SK-MEL-5 (cell line): ENCODE measurements around the gene NRBP1. TPM values are rescaled to one million over a fixed set of nuclear protein-coding genes. Genes with fewer than 3 reads are reported as not detected.

Experiments
- DNase-seq: peaks from one replicate; pipeline ENCODE4 v3.0.0-alpha.2; 2016; ENCODE audit warnings: low read depth, low spot score
- in situ Hi-C: cut with HindIII; loops from 2 replicates; pipeline ENCODE4 v1.10.0; 2016; ENCODE audit warnings: low sequenced_read_pairs, high pct_unique_total_duplicates, low pct_unique_long_range_greater_than_20kb
- small RNA-seq, 2 experiments: library from RNA; depleted of rRNA; stranded (forward); fragments of <200 nt; gene quantifications; one replicate each; pipeline ENCODE3, GENCODE V24; 2014
- total RNA-seq: library from RNA; depleted of rRNA; stranded (reverse); fragments of >200 nt; shearing (Covaris generic); gene quantifications from 2 replicates; pipeline ENCODE4 v1.2.3, GENCODE V29; 2014; rRNA removed

Gene NRBP1
- total RNA-seq, 1 experiment from 2014 or later: 66.8 TPM

- in situ Hi-C loops: no loop called here
- DNase-seq: no peak
Observed at GRCh38 chr2:27453968-27454367, 25.5 kb downstream of the NRBP1 start.

- DNase-seq: no peak
- in situ Hi-C loops: no loop called here
Observed at GRCh38 chr2:27461118-27461517, 32.7 kb downstream of the NRBP1 start.

- in situ Hi-C loops: no loop called here
- DNase-seq: no peak
Observed at GRCh38 chr2:27464443-27464842, 36.0 kb downstream of the NRBP1 start.

GRCh38 chr2:27471961-27472360 lies 43.5 kb downstream of the NRBP1 start:
- peak; percentile 11 for DNase-seq
- in situ Hi-C loops: no loop called here

GRCh38 chr2:27485496-27485895 lies 57.1 kb downstream of the NRBP1 start:
- in situ Hi-C loops: no loop called here
- DNase-seq: no peak

GRCh38 chr2:27489118-27489497 lies 60.7 kb downstream of the NRBP1 start:
- in situ Hi-C loops: no loop called here
- peak; percentile 48 for DNase-seq

- DNase-seq: peak; percentile 99
- in situ Hi-C loops: no loop called here
Observed at GRCh38 chr2:27489498-27490397, 61.3 kb downstream of the NRBP1 start, which contains the start of gene IFT172. IFT172 (minus strand) TSS chr2:27489743; CDS start chr2:27489653, 90 bp downstream.

Small RNA genes within 50 kb of the gene (small RNA-seq; reads per million reads assigned to genes)
- 0 reads per million in 2 experiments for gene RNU6-986P

Other genes starting within 250 kb of the NRBP1 start
- gene ATRAID, start 216.6 kb upstream of the NRBP1 start, total RNA-seq: 372 and 405 TPM in 2 replicates
- gene SLC5A6, start 216.4 kb upstream of the NRBP1 start, total RNA-seq: 87.1 and 89.2 TPM in 2 replicates
- gene CAD, start 211.3 kb upstream of the NRBP1 start, total RNA-seq: 37.0 and 38.3 TPM in 2 replicates
- gene SLC30A3, start 165.6 kb upstream of the NRBP1 start, total RNA-seq: 0.24 and 1.2 TPM in 2 replicates
- not detected in 2 replicates for gene DNAJC5G, start 153.2 kb upstream of the NRBP1 start, total RNA-seq
- not detected in 2 replicates for gene TRIM54, start 146.2 kb upstream of the NRBP1 start, total RNA-seq
- gene UCN, start 120.2 kb upstream of the NRBP1 start, total RNA-seq: 2.3 and 6.0 TPM in 2 replicates
- gene MPV17, start 105.5 kb upstream of the NRBP1 start, total RNA-seq: 268 and 286 TPM in 2 replicates
- gene GTF3C2, start 71.9 kb upstream of the NRBP1 start, total RNA-seq: 99.9 and 100.0 TPM in 2 replicates
- gene EIF2B4, start 58.3 kb upstream of the NRBP1 start, total RNA-seq: 32.8 and 36.9 TPM in 2 replicates
- 229 and 234 TPM in 2 replicates for gene SNX17, start 58.0 kb upstream of the NRBP1 start, total RNA-seq
- gene ZNF513, start 47.9 kb upstream of the NRBP1 start, total RNA-seq: 9.3 and 10.1 TPM in 2 replicates
- 111 and 116 TPM in 2 replicates for gene PPM1G, start 19.0 kb upstream of the NRBP1 start, total RNA-seq
- gene KRTCAP3, start 13.8 kb downstream of the NRBP1 start, total RNA-seq: not detected in 2 replicates
- gene IFT172, start 61.1 kb downstream of the NRBP1 start, total RNA-seq: 17.1 and 23.4 TPM in 2 replicates
- 1.2 and 1.5 TPM in 2 replicates for gene FNDC4, start 66.6 kb downstream of the NRBP1 start, total RNA-seq
- gene GCKR, start 68.2 kb downstream of the NRBP1 start, total RNA-seq: not detected in 2 replicates
- 6.2 and 7.3 TPM in 2 replicates for gene ZNF512, start 154.4 kb downstream of the NRBP1 start, total RNA-seq
- 10.9 and 14.1 TPM in 2 replicates for gene CCDC121, start 200.4 kb downstream of the NRBP1 start, total RNA-seq
- 39.8 and 40.5 TPM in 2 replicates for gene GPN1, start 200.4 kb downstream of the NRBP1 start, total RNA-seq
- gene SUPT7L, start 235.0 kb downstream of the NRBP1 start, total RNA-seq: 49.4 and 54.7 TPM in 2 replicates
- gene SLC4A1AP, start 235.3 kb downstream of the NRBP1 start, total RNA-seq: 36.6 and 39.8 TPM in 2 replicates